GM19099 (cell line): Measurements from ENCODE around the gene CBX1.

Experiments
- POLR2A ChIP-seq: IDR thresholded peaks from 3 replicates; pipeline ENCODE4 v1.6.1; 2011; ENCODE audit warnings: low read depth; ENCODE audit not compliant: insufficient read length; ENCODE audit errors: extremely low read depth

The CBX1 gene

DNA sequence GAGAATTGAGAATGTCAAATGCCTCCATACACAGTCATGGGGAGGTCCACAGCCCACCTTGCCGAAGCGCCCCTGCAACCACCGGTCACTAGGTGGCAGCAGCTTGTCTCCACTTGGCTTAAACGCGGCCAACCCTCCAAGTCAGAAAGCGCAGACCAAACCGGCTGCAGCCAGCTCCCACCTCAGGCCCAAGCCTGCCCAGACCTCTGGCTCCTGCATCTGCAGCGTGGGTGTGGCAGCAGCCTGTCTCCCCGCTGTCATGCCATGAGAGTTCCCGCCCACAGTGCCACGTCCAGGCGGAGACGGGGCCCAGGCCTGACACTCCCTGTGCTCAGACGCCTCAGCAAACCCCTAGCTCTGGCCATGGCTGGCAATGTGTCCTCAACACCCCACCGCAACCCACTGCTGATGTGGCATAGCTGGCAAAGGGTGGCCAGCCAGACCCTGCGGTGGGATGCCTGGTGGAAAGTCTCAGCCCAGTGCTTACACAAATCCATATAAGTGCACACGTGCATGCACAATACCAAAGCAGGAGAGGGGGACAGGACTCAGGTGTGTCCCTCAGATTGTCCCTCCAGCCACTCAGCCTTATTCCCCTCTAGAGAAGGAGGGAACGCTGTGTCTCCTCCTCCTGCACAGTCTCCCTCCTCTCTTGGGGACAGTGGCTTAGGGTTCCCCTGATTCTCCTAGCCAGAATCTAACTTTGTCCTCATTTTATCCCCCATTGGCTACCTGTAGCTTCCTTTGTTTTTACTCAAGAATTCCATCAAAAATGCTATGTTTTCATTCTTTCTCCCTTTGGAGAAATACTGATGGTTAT, 74.6 kb downstream of the CBX1 start:
- TF ChIP-seq POLR2A: no peak

DNA sequence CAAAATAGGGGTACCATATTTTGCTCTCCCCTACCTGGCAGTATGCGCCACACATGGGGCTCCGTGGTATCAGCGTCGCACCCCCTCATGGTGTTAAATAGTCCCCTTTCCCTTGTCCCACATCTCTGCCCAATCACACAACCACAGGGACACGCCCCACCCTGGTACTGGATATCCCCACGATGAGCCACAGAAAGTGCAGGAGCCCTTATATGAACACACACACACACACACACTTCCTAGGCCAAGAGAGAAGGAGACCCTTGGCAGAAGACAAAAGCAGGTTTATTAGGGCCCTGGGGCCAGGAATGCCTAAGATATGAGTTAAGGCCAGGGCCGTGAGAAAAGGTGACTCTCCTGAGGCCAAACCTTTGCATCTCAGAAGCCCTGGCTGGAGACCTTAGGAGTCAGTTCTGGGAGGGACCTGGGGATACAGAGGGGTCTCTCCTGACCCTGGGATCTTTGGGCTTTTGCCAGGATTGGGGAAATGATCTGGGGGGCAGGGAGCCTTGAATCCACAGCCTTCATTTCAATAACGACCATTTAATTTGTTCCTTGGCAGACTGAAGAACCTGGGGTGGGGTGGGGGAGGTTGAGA, 75.3 kb downstream of the CBX1 start:
- TF ChIP-seq POLR2A: no peak

DNA sequence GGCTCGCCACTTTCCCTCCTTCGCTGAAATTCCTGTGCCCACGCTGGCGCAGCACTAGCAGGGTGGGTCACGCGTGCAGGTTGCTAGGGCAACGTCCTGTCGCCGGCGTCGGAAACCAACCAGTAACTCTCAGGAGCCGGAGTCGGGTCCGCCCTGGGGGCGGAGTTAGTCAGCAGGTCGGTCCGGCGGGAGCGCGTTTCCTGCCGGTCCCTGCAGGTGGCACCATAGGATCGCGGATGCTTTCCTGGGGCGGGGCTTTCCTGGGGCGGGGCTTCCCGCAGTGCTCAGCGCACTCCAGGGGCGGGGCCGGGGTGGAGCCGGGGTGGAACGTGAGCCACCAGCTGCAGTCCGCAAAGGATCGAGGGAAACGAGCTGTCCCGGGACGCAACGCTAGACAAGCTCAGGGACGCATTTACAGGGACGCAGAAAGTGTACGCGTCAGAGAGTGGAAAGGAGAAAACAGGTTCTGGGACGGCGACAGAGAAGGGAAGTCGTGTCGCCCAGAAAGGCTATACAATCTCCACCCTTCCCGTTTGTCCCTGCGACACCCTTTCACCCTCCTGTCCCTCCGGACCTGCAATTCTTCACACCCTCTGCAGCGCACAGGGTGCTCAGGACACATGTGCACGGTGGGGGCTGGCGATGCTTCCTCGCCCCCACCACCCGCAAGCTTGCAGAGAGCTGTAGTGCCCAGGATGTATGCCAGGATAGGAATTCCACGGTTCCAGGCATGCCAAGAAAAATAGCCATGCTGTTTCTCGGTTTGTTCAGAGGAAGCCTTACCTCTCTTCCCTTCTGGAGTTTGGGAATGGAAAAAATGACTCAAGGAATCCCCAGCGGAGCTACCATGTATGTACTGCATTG, 76.0 kb downstream of the CBX1 start:
- no peak for TF ChIP-seq POLR2A

DNA sequence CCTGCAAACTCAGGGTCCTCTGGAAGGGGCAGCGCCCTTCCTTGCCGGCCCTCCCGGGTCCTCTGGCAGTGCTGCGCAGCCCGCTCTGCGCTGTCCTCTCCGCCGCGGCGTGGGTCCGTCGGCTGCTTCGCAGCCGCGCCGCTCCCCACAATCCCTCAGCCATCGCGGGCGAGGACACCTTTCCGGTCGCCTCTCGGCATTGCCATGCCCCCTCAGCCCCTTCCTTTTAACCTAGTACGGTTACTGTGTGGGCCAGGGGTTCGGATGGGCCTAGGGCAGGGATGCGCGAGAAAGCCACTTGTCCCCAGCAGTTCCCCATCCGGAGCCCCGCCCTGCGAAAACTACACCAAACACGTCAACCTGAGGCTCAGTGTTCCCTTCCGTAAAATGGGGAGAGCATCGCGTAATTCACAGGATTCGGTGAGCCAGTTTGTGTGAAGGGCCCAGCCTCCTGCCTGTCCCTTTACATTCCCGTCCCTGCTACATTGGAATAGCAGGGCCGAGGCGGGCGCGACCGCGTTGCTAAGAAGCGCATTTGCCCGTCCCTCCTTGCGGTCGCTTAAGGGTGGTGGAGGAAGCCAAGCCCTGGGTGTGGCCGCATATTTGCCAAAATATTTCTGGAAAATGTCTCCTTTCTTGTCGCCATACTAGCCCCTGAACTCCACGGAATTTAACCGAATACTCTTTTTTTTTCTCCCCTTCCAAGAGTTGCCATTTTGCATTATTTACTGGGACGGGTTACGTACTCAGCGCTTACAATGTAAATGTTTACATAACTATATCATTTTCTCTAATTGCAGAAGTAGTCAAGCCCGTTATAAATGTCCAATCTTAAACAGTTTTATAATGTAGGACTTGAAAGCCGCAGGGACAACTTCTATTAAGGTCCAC, 76.9 kb downstream of the CBX1 start:
- no peak for TF ChIP-seq POLR2A

DNA sequence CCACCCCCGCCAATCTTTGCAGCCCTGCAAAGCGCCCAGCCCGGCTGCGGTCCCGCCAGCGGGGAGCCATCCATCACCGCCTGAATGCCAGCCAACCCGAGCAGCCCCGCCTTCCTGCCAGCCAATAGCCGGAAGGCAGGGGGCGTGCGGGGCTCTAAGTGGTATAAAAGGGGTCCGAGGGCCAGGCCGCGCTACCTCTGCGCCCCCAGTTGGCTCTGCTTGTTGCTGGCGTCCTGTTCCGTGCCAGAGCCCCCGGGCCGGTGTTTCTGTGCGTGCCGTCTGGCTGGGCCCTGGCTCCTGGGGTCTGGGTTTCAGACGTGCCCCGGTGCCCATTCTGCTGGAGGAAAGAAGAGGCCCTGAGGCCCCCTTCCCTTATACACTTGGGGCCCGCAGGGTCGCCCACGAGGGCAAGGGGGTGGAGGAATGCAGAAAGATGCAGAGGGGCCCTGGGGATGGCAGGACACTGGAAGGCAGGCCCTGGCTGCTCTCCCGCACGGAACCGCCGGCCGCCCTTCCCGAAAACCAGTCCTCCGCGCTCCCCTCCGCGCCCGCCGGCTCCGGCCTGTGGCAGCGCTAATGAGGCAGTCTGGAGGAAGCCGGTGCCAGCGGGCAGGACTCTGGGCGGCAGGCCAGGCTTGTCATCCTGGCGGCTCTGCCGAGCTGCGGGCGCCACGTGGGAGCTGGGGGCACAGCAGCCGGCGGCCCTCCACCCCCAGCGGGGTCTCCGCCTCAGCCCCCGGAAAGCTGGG, 77.7 kb downstream of the CBX1 start:
- TF ChIP-seq POLR2A: no peak

DNA sequence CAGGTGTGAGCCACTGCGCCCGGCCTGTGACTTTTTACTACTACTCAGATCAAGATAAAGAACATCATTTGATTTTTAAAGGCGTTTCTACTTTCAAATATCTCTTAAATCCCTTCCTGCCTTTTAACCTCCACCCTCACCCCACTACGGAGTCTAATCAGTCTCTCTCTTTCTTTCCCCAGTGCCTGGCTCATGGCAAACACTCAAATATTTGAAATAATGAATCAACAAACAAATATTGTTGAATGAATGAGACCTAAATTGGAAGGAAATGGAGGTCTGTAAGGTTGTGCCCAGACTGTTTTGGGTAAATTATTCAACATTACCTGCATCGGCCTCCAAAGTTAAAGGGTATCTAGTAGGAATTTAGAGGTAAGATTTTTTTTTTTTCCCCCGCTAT, 78.4 kb downstream of the CBX1 start:
- no peak for TF ChIP-seq POLR2A

DNA sequence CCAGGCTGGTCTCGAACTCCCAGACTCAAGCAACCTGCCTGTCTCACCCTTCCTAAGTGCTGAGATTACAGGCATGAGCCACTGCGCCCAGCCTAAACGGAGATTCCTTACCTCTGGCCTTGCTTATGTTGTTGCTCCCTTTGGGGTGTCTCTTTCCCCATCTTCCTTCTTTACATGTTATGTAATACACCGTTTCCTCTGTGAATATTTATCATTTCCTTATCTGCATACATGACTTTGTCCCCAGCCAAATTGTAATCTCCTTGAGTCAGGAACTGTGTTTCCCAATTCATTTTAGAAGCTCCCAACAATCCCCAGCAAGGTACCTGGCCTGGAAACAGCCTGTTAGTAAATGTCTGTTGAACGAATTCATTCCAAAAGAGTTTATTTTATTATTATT, 79.3 kb downstream of the CBX1 start:
- no peak for TF ChIP-seq POLR2A
